Measurements from ENCODE around the gene MCHR2.

The MCHR2 gene

GRCh38 chr6:99905209-99906106 is 88.6 kb downstream of the MCHR2 start:
- no peak overlapping the region for H3K4me3 ChIP-seq (replicated peaks; ENCODE audit: low read depth, low read length)
- peak; percentile 42 for DNase-seq (ENCODE audit: low read depth)
- TF ChIP-seq, protein P1, sequence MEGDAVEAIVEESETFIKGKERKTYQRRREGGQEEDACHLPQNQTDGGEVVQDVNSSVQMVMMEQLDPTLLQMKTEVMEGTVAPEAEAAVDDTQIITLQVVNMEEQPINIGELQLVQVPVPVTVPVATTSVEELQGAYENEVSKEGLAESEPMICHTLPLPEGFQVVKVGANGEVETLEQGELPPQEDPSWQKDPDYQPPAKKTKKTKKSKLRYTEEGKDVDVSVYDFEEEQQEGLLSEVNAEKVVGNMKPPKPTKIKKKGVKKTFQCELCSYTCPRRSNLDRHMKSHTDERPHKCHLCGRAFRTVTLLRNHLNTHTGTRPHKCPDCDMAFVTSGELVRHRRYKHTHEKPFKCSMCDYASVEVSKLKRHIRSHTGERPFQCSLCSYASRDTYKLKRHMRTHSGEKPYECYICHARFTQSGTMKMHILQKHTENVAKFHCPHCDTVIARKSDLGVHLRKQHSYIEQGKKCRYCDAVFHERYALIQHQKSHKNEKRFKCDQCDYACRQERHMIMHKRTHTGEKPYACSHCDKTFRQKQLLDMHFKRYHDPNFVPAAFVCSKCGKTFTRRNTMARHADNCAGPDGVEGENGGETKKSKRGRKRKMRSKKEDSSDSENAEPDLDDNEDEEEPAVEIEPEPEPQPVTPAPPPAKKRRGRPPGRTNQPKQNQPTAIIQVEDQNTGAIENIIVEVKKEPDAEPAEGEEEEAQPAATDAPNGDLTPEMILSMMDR (IDR thresholded peaks at IDR 0.05; ENCODE audit: low read length, missing control alignments): peak; percentile 55

DNA sequence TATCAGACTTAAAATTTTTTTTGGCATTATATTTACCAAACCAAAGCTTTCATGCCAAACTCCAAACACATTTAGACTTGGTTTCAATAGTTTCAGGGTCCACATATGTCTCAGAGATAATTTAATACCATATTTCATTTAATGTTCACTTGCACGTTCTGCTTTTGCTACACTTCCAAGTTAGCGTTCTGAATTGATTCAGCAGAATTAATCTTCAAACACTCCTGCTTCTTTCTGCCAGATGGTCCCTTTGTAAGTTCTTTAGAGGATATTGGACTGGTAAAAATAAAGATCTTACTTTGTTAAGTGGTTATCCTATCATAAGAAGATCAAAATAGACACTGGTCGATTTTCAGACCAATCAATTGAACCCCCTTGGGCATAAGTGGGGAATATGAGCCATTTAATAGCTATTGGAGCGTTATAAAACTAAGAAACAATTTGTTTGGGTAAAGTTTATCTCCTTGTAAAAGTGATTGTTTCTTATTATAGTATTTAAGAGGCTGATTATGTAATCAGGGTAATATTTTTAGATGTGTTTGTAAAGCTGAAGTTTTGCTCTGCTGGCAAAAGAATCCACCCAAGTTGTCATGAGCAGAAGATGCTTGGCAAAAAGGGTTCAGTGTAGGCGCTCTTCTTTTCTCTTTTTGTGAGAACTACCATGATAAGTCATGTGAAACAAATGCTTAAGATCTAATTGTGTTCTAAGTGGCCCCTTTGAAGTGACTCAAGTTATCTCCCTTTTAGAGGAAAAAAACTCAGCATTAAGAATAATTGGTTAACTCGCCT is 92.2 kb downstream of the MCHR2 start:
- no peak for DNase-seq (ENCODE audit: low read depth)
- TF ChIP-seq, protein P1 (IDR thresholded peaks at IDR 0.05; ENCODE audit: low read length, missing control alignments): no peak
- H3K4me3 ChIP-seq (replicated peaks; ENCODE audit: low read depth, low read length): no peak overlapping the region

DNA sequence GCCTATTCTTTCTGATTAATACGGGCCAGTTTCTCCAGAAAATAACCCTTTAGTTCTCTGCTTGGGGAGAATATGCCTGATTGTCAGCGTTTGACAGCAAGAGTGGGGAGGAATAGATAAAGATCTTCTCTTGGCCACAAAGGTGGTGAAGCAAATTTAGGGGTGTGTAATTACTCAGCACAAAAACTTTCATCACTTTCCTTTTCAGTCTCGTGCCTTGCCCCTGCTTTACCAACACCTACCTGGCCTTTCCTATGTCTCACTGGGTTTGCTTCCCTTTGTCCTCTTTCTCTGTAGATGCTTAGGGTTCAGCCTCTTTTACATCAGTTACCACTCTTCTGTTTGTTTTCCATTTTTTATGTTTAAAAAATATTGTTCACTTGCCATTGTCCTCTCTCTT is 99.2 kb downstream of the MCHR2 start:
- H3K4me3 ChIP-seq (replicated peaks; ENCODE audit: low read depth, low read length): no peak overlapping the region
- TF ChIP-seq, protein P1 (IDR thresholded peaks at IDR 0.05; ENCODE audit: low read length, missing control alignments): no peak
- DNase-seq (ENCODE audit: low read depth): no peak

DNA sequence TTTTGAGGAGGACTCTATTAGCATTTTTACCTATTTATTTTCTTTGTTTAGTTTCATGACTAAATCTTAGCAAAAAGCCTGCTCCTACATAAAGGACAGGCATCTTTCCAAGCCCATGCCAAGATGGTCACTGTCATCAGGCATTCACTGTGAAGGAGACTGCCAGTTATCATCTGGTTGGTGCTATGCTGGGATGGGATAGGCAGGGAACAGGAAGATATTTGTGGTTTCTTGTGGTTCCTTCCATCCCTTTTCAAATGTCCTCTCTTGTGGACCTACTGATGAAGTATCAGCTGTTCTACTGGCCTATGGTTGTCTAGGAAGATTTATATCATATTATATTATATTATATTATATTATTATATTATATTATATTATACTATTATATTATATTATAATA is 107.0 kb downstream of the MCHR2 start:
- TF ChIP-seq, protein P1 (IDR thresholded peaks at IDR 0.05; ENCODE audit: low read length, missing control alignments): no peak
- no peak overlapping the region for H3K4me3 ChIP-seq (replicated peaks; ENCODE audit: low read depth, low read length)
- DNase-seq (ENCODE audit: low read depth): no peak

- TF ChIP-seq, protein P1 (IDR thresholded peaks at IDR 0.05; ENCODE audit: low read length, missing control alignments): no peak
- DNase-seq (ENCODE audit: low read depth): no peak
- H3K4me3 ChIP-seq (replicated peaks; ENCODE audit: low read depth, low read length): no peak overlapping the region
Measured at GRCh38 chr6:99885051-99885450, 109.0 kb downstream of the MCHR2 start.

GRCh38 chr6:99882128-99882702 is 111.8 kb downstream of the MCHR2 start:
- TF ChIP-seq, protein P1 (IDR thresholded peaks at IDR 0.05; ENCODE audit: low read length, missing control alignments): no peak
- DNase-seq (ENCODE audit: low read depth): no peak
- H3K4me3 ChIP-seq (replicated peaks; ENCODE audit: low read depth, low read length): no peak overlapping the region
